GM12801 (cell line): ENCODE measurements around the gene COP1.

Experiments
- TF ChIP-seq, protein P1 (sequence below): IDR thresholded peaks from one replicate; pipeline ENCODE4 v1.5.1; 2011; ENCODE audit warnings: control low read depth; ENCODE audit not compliant: insufficient read length; ENCODE audit errors: extremely low read depth

COP1 gene

GRCh38 chr1:176119549-176119948, 87.5 kb downstream of the COP1 start:
- TF ChIP-seq, protein P1, sequence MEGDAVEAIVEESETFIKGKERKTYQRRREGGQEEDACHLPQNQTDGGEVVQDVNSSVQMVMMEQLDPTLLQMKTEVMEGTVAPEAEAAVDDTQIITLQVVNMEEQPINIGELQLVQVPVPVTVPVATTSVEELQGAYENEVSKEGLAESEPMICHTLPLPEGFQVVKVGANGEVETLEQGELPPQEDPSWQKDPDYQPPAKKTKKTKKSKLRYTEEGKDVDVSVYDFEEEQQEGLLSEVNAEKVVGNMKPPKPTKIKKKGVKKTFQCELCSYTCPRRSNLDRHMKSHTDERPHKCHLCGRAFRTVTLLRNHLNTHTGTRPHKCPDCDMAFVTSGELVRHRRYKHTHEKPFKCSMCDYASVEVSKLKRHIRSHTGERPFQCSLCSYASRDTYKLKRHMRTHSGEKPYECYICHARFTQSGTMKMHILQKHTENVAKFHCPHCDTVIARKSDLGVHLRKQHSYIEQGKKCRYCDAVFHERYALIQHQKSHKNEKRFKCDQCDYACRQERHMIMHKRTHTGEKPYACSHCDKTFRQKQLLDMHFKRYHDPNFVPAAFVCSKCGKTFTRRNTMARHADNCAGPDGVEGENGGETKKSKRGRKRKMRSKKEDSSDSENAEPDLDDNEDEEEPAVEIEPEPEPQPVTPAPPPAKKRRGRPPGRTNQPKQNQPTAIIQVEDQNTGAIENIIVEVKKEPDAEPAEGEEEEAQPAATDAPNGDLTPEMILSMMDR: no peak

GRCh38 chr1:176118985-176119384, 88.1 kb downstream of the COP1 start:
- TF ChIP-seq, protein P1: no peak

DNA sequence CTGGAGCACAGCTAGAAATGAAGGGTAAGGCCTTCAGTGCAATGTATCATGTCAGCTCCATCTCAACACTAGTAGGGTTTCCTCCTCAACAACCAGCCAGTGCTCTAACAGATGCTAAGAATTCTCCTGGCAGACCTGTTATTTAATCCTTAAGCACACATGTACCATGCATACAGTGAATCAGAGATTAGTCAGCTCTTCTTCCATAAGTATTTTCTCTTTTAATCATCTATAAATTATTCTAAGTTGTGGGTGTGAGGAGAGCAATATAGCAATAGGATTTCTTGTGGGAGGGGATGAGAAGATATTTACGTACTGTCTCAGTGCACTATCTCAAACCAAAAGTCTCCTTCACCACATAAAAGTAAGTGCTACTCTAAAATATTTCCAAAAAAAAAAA, 95.3 kb downstream of the COP1 start:
- TF ChIP-seq, protein P1: no peak

GRCh38 chr1:176110203-176110602, 96.9 kb downstream of the COP1 start:
- TF ChIP-seq, protein P1: no peak

GRCh38 chr1:176102768-176103350, 104.2 kb downstream of the COP1 start:
- TF ChIP-seq, protein P1: no peak

DNA sequence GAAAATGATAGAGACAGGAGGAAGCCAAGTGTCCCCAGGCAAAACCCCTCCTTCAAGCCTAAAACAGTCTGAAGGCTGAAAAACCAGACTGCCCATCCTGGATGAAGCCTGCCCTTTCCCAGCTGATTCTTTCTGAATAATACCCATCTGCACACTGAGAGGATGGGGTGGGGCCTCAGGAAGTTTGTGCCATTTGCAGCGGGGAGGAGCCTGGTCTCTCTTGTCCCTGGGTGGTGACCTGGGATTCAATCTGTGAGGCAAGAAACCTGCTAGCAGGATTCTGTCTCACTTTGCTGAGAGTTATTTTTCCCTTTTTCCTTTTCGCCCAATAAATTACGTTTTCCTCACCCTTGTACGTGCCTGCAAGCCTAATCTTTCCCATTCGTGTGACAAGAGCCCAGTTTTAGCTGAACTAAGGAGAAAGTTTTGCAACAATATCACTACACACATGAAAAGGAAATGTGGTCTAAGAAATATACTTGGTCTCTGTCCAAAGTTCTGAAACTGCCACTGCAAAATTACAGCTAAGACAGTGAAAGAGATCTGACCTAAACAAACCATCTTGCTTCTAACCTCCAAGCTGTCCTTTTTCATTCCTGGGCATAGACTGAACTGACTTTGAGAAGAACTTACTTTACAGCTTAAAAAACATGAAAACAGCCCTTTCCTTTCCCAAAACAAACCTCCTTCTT, 105.0 kb downstream of the COP1 start:
- TF ChIP-seq, protein P1: no peak

DNA sequence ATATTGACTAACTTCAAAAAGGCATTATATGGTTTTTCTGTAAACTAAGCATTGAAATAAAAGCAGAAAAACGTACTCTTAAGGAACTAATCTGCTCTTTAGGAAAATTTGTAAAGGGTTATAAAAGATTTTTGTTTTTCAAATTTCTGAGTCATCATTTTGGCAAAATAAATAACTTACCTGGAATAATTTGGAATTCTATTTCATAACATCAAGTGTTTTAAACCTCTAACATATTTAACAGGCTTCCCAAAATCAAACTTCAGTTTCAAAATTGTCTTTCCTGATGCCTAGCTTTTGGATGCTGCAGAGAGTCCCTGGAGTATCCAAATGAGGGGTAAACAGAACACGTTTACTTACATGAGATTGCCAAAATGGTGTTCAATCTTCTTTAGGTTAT, 108.5 kb downstream of the COP1 start:
- TF ChIP-seq, protein P1: no peak
